GM12892 (cell line): ENCODE results near the gene ST6GALNAC5.

Experiments used
- POLR2A ChIP-seq: IDR thresholded peaks from 2 replicates; pipeline ENCODE4 v1.6.1; 2011; ENCODE audit warnings: low read depth, low read length, control low read depth
- TAF1 ChIP-seq: IDR thresholded peaks from 2 replicates; pipeline ENCODE4 v1.6.1; 2011; ENCODE audit warnings: low read depth, mild to moderate bottlenecking, control low read depth, low read length, borderline replicate concordance

- TF ChIP-seq POLR2A (no peak), TAF1 (no peak)
Observed at GRCh38 chr1:76840278-76840677, 27.0 kb upstream of the ST6GALNAC5 start.
